ENCODE measurements around the gene CHST9.
"Not testable (repeated sequence)": the region's sequence is repeated elsewhere in the genome, so short reads cannot be mapped to it uniquely, and the experiment has no call there.

The CHST9 gene, protein sequence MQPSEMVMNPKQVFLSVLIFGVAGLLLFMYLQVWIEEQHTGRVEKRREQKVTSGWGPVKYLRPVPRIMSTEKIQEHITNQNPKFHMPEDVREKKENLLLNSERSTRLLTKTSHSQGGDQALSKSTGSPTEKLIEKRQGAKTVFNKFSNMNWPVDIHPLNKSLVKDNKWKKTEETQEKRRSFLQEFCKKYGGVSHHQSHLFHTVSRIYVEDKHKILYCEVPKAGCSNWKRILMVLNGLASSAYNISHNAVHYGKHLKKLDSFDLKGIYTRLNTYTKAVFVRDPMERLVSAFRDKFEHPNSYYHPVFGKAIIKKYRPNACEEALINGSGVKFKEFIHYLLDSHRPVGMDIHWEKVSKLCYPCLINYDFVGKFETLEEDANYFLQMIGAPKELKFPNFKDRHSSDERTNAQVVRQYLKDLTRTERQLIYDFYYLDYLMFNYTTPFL

DNA sequence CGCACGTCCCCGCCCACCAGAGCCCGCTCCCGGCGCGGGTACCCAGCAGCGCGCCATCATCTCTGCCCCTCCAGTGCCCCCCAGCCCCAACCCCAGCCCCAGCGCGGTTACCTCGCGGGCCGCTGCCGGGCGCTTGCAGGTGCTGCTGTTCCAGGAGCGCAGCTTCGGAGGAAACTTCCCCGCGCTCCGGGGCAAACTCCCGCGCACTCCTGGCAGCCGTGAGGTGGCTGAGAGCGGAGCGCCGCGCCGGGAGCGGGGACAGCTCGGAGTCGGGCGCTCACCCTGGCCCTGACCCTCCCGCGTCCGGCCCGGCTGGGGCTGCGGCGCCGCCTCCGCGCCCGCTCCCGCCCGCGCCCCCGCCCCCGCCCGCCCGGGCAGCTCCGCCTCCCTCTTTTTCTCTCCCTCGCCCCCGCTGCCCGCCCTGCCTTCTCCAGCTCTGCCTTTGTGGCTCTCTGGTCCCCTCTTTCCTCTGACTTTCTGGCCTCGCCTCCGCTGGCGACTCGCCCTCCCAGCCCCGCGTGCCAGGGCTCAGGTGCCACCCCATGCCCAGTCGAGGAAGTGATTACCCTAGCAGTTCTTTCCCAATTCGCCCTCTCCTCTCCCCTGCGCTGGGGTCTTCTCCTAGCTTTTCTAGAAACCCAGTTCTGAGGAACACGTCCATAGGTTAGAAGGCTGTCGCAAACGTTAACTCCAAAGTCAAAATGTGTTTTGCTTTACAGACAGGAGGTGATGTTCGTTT lies at the start of gene CHST9:
TSS of gene CHST9 (minus strand) at position 284 of the 739 bp plus-strand sequence. CDS start 42,499 bp downstream, outside the sequence.
- DNase-seq (ENCODE audit: low read depth in 2 of 3, low spot score in 1 of 3) = no peak

- DNase-seq (ENCODE audit: low read depth in 2 of 3, low spot score in 1 of 3) = not testable (repeated sequence)
Measured at GRCh38 chr18:27232355-27232754, 47.2 kb upstream of the CHST9 start.

DNA sequence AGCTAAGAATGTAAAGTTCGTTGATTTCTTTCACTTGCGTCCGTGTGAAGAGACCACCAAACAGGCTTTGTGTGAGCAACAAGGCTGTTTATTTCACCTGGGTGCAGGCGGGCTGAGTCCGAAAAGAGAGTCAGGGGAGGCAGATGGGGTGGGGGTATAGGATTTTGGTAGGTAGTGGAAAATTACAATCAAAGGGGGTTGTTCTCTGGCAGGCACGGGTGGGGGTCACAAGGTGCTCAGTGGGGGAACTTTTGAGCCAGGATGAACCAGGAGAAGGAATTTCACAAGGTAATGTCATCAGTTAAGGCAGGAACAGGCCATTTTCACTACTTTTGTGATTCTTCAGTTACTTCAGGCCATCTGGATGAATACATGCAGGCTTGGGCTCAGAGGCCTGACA lies 46.6 kb upstream of the CHST9 start:
- DNase-seq (ENCODE audit: low read depth in 2 of 3, low spot score in 1 of 3) = not testable (repeated sequence)

DNA sequence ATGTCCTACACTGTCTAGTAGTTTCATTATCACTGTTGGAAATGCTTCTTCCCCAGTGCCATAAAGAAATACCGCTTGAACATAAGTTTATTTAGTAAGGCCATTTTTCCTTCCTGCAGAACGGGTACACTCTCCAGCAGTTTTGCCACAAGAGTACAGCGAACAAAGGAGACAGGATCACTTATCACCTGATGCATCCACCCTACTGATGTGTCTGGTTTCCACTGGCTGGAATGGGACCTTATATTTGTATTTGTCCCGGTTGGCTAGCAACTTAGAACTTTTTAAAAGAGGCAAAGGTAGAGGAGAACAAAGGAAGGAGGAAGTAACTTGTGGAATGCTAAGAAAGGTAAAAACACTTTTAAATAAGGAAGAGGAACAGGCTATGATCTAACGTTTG lies 46.1 kb upstream of the CHST9 start:
- not testable (repeated sequence) for DNase-seq (ENCODE audit: low read depth in 2 of 3, low spot score in 1 of 3)

DNA sequence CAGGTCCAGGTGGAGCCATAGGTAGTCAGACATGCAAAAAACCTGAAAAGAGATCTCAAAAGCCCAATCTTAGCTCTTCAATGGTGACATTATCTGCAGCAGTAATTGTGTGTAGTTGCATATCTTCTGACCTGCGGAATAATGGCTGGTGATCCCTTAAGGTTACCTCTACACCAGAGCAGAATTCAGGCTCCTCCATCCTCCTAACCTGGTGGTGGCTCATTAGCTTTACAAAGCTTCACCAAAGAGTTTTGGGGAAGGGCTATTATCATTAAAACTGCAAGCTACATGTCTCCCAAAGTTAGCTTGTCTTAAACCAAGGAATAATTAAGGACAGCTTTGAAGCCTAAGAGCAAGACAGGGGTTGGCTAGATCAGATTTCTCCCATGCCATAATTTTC lies 42.6 kb upstream of the CHST9 start:
- no peak for DNase-seq (ENCODE audit: low read depth in 2 of 3, low spot score in 1 of 3)

GRCh38 chr18:27226556-27227075 lies 41.5 kb upstream of the CHST9 start:
- DNase-seq (ENCODE audit: low read depth in 2 of 3, low spot score in 1 of 3) = no peak

DNA sequence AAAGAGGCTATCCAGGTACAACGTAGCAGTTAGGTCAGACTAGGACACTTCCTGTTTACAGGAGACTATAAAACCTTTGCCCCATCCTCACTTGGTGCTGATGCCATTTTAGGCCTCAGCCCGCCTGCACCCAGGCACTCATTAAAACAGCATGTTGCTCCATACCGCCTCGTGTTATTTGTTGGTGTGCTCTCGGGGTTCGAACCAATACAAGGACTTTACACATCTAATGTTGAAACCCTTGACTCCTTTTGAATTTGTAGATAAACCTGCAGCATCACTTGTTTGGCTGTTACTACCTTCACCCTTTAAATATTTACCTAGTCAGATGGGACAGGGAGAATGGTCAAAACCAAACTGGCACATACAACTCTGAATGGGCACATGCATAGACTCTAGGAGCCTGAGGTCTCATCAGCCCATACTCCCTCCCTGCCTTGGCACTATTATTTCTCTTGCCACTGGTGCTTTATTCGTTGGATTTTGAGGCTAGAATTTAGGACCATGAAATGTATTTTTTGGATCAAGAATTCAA lies 40.9 kb upstream of the CHST9 start:
- no peak for DNase-seq (ENCODE audit: low read depth in 2 of 3, low spot score in 1 of 3)

GRCh38 chr18:27223526-27224291 lies 38.6 kb upstream of the CHST9 start:
- DNase-seq (ENCODE audit: low read depth in 2 of 3, low spot score in 1 of 3) = no peak

DNA sequence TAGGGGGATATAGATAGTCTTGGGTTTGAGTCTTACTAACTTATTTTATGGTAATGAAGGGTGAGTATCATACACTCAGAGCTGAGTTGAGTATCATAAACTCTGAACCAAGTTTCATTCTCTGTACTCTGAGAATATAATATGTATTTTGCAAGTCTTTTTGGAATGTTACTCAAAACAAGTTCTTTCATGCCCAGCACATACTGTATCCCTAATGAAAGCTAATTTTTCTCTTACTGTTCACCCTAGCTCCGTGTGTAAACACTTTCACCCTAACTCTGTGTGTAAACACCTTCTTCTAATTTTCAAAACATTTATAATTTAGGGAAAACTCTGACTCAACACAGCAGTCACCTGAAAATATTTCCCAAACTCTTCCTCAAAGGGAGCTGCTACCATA lies 29.7 kb upstream of the CHST9 start:
- no peak for DNase-seq (ENCODE audit: low read depth in 2 of 3, low spot score in 1 of 3)

GRCh38 chr18:27213123-27213717 lies 28.1 kb upstream of the CHST9 start:
- DNase-seq (ENCODE audit: low read depth in 2 of 3, low spot score in 1 of 3) = no peak

- DNase-seq (ENCODE audit: low read depth in 2 of 3, low spot score in 1 of 3) = no peak
Measured at GRCh38 chr18:27211569-27211968, 26.5 kb upstream of the CHST9 start.

DNA sequence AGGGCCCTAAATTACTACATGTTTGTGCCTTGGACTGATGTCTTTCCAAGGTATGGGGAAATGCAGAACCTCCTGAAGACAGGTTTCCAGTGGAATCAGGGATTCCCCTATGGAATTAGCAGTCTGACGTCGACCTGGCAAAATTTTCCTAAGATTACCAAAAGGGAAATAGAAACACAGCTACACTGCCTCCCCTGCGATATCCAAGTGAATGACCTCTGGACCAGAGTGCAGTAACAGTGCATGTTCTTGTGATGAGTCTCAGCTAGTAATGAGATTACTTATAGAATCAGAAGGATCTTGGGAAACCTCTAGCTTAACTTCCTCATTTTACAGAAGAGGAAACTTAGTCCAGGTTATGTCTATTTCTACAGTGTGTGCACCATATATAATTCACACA lies 21.3 kb upstream of the CHST9 start:
- no peak for DNase-seq (ENCODE audit: low read depth in 2 of 3, low spot score in 1 of 3)

DNA sequence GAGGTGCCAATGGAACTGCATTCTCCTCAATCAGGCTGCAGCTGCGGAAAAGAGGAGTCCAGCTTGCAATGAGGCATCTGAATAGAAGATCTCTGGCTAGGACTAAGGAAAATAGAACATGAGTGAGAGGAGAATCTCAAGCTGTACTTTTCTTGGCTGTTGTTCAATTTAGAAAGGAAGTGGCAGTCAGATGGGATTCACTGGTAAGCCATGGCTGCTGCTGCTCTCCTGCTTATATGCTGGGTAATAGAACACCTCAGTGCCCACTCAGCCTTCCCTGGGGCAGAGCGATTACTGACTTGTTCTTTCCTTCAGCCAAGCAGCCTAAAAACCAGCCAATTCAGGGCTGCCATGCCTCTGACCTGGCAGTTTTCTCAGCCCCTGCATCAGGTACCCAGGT lies 17.6 kb upstream of the CHST9 start:
- no peak for DNase-seq (ENCODE audit: low read depth in 2 of 3, low spot score in 1 of 3)

- DNase-seq (ENCODE audit: low read depth in 2 of 3, low spot score in 1 of 3) = no peak
Measured at GRCh38 chr18:27198036-27198435, 12.9 kb upstream of the CHST9 start.

DNA sequence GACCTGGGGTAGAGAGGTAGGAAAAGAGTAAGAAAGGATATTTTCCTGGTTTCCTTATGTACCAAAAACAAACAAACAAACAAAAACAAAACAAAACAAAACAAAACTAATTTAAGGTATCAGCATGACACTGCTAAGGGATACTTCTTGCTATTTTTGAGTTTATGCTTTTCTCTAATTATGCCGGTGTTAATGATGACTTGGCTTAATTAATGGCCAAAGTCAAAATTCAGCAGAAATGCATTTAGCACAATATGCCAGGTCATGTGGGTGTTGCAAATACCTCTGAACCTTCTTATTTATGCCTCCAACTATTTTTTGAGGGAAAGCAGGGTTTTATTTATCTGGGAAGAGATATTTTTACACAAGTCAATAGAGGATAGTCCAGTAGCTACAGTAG lies 3.2 kb upstream of the CHST9 start:
- no peak for DNase-seq (ENCODE audit: low read depth in 2 of 3, low spot score in 1 of 3)

DNA sequence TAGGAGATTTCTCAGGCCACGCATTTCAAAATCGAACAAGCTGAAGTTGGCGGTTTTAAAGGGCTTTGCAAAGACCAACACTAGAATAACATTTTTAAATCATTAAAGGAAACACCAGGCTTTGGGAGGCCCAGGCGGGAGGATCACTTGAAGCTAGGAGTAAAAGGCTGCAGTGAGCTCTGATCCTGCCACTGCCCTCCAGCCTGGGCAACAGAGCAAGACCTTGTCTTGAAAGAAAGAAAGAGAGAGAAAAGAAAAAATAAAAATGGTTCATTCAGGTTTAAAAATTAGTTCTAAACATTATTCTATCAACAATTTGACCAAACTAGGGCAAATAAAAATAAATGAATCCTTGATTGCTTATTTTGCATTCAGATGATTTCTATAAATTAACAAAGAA lies 789 bp upstream of the CHST9 start:
- DNase-seq (ENCODE audit: low read depth in 2 of 3, low spot score in 1 of 3) = no peak

GRCh38 chr18:27184115-27185024 lies 738 bp downstream of the CHST9 start:
- DNase-seq (ENCODE audit: low read depth in 2 of 3, low spot score in 1 of 3) = no peak

DNA sequence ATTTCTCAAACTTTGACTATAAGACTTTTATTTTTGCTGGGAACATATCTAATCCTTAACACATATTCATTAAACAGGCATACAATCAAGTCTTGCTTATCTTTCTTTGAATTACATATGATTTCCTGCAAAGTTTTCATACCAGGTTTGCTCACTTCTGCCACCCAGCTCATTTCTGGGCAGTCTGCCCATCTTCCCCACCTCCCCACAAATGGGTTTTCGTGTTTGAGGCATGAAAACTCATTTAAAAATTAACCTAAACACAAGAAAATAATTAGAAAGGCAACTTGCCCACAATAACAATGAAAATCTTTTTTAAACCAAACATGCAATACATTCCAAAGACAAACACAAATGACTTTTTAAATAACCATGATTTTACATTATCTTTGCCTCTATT lies 3.4 kb downstream of the CHST9 start:
- no peak for DNase-seq (ENCODE audit: low read depth in 2 of 3, low spot score in 1 of 3)

- DNase-seq (ENCODE audit: low read depth in 2 of 3, low spot score in 1 of 3) = no peak
Measured at GRCh38 chr18:27178424-27178823, 6.7 kb downstream of the CHST9 start.

- DNase-seq (ENCODE audit: low read depth in 2 of 3, low spot score in 1 of 3) = no peak
Measured at GRCh38 chr18:27175914-27176313, 9.2 kb downstream of the CHST9 start.

All from stimulated activated CD4-positive, alpha-beta T cell treated with anti-CD3 and anti-CD28 coated beads, Interleukin-12 subunit alpha, Interleukin-12 subunit beta, amount 100 ng/mL, for 48 hours (primary cell).